HG02884 (cell line): ENCODE measurements around the gene PNPLA7.

Source experiments
- ATAC-seq: cut with Tn5 transposase; IDR thresholded peaks from one replicate; pipeline ENCODE4 v1.9.1; 2021; ENCODE audit warnings: mild to moderate bottlenecking, moderate library complexity; ENCODE audit not compliant: unreplicated experiment

The PNPLA7 gene

DNA sequence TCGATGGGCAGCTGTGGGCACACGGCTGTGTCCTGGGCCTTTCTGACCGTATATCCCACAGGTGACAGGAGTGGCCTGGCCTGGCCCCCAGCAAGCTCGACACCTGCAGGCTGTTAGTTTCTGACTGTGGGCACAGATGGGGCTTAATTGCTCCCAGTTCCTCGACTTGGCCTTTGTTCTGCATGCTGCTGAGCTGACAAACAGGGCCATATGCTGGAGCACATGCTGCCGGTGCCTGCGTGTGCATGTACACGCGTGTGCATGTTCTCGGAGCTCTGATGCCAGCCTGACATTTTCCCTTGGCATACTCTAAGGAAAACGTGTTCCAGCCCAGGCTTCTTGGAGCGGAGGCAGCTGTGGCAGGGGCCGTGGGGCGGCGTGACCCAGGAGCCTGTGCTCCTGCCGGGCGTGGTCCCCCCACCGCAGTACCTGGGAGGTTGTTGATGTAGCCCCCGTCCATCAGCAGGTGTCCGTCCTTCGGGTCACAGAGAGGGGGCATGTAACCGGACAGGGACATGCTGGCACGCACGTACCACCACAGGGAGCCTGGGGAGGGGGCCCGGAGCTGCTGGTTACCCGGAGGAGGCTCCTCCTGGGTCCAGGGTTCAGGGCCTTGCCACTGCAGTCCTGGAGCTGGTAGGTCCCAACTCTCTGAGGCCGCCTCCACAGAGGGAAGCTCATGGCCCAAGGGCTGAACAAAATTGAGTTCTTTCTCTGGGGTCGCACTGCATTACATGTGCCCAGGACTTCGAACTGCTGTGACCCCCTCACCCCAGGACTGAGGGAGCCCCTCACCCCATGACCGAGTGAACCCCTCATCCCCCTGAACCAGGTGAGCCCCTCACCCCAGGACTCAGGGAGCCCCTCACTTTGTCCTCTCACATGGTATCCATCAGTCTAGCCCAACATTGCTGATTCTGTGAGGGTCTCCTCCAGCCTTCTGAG lies 86.9 kb downstream of the PNPLA7 start:
- ATAC-seq: no peak

DNA sequence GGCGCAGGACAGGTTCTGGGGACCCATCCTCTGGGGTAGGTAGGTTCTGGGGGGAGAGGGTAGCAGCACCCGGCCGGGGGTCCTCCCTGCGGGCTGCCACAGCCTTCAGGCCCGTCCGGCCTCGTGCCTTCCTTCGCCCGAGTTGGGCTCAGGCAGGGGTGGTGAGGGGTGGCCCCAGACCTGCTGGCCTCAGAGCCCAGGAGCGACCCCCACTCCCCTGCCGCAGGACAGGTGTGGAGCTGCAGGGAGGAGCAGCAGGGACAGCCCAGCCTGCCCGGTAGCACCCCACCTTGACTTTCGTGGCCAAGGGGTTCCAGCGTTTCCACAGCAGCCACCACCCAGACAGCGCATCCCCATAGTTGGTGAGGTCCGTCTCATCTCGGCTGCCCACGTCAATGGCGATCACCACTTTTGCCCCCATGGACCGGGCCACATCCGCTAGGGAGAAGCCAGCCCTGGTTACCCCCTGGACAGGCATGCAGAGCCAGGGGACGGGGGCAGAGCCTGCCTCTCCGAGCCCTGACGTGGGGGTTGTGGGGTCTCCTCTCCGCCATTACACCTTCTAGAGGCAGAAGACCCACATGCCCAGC lies 87.7 kb downstream of the PNPLA7 start:
- ATAC-seq: no peak

DNA sequence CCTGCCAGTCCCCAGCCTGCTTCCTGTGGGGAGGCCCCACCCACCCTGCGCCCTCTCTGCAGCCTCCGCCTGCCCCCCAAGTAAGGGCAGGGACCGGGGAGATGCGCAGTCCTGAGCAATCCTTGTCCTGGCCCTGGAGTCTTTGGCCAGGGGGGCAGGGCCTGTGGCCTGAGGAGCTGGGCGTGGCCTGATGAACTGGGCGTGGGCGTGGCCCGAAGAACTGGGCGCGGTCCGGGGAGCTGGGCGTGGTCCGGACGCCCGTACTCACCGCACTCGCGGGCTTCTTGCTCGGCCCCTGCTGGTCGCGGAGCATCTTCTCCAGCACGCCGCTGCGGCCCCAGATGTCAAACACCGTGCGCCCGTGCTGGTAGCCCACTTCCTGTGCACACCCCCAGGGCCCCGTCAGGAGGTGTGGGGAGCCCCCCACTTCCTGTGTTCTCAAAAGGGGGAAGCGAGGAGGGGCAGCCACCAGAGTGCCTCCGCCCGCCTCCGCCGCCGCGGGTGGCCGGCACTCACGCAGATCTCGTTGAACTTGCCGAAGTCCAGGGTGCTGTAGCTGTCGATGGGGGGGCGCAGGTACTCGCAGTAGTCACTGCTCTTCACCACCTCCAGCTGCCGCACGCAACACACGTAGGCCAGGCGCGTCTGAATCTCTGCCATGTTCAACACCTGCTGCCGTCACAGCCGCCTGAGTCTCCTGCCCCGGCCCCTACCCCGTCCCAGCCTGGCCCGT lies 88.4 kb downstream of the PNPLA7 start:
- no peak for ATAC-seq

DNA sequence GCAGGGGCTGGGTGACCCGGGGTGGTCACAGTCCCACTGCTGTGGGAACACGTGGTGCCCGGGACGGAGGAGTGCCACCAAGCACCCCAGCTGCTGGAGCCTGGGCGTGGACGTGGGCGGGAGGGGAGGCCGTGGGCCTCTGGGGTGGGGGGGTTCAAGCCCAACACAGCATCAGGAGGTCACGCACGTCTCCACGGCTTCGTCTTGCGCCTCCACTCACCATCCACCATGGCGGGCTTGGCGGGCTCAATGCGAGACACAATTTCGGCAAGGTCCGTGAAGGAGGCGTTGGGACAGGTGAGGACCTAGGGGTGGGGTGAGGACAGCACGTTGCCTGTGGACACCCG lies 88.9 kb downstream of the PNPLA7 start:
- no peak for ATAC-seq

DNA sequence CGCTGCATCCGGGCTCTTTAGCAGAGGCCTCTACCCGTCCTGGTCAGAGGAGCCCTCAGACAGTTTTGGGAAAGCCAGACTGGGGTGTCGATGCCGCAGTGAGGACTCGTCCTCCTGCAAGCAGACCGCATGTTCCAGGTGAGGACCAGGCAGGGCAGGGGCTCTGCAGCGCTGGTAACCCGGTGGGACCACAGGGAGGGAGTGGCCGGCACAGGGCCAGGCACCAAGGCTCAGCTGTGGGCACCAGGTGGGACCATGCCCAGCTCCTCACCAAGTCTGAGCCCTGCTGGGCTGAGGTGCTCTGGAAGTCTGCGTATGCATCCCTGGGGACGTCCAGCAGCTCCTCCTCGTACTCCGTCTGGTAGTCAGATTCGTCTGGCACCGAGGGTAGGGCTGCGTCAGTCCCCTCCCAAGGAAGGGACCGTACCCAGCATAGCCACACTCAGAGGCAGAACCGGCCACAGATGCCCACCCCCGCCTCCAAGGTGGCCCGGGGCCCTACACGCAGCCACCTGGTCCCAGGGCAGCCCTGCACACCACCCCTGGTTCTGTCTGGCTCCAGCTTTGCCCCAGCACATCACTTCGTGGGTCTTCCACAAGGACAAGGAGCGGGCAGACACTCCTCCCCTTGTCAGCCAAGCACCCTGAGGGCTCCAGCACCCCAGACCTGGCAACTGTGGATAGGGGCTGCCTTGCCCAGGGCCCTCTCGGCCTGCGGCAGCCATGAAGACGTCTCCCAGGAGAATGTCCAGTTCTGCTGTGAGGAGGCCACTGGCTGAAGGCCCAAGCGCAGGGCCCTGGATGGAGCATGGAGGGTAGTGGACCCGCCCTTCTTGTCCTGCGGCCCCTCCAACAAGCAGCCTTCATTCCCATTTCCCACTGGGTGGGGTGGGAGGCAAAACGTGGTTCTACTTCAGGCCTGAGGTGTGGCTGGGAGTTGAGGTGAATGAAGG lies 89.6 kb downstream of the PNPLA7 start:
- ATAC-seq: no peak

DNA sequence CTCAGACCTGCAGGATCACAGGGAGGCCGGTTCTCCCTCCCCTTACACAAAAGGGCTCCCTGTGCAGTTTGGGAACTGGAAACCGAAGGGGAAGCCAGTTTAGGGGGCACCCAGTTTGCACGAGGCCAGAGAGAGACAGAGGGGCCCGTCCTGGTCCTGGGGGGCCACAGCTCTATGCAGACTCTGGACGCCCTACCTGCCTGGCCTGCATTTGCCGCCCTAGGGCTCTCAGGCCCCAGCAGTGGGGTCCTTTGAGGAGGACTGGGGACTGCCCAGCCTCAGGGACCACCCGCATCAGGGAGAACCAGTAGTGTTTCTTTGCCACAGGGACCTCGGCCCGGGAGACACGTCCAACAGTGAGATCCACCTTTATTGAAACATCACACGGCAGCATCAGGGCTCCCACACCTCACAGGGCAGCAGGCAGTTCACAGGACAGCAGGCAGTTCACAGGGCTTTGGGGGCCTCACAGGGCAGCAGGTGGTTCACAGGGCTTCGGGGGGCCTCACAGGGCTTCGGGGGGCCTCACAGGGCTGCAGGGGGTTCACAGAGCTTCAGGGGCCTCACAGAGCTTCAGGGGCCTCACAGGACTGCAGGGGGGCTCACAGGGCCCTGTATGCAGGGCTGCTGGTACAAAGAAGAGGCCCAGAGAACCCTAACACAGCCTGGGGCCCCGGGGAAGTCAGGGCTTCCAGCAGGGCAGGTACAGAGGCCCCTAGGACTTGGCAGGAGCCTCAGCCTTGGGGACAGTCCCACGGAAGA lies 90.4 kb downstream of the PNPLA7 start:
- ATAC-seq: no peak

DNA sequence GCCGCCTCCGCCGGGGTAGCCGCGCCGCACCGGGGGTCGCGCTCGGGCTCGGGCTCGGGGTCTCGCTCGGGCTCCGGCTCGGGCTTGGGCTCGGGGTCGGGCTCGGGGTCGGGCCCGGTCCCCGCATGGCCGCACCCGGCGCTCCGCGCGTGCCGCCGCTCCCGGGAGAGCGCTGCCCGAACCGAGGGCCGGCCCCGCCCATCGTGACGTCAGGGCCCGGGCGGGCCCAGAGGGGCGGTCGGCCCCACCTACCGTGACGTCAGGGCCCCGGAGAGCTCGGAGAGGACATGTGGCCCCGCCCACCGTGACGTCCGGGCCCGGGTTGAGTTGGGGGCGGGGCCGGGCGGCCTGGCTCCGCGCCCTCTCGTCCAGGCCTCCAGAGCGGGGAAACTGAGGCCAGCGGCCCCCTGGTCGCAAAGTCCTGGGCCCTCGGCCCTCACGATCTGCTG lies 91.0 kb downstream of the PNPLA7 start, which contains the start of gene NSMF:
Gene NSMF (minus strand): TSS at position 183 of the 449 bp plus-strand sequence. CDS start 232 bp downstream, outside the sequence.
- peak; percentile 48 for ATAC-seq

DNA sequence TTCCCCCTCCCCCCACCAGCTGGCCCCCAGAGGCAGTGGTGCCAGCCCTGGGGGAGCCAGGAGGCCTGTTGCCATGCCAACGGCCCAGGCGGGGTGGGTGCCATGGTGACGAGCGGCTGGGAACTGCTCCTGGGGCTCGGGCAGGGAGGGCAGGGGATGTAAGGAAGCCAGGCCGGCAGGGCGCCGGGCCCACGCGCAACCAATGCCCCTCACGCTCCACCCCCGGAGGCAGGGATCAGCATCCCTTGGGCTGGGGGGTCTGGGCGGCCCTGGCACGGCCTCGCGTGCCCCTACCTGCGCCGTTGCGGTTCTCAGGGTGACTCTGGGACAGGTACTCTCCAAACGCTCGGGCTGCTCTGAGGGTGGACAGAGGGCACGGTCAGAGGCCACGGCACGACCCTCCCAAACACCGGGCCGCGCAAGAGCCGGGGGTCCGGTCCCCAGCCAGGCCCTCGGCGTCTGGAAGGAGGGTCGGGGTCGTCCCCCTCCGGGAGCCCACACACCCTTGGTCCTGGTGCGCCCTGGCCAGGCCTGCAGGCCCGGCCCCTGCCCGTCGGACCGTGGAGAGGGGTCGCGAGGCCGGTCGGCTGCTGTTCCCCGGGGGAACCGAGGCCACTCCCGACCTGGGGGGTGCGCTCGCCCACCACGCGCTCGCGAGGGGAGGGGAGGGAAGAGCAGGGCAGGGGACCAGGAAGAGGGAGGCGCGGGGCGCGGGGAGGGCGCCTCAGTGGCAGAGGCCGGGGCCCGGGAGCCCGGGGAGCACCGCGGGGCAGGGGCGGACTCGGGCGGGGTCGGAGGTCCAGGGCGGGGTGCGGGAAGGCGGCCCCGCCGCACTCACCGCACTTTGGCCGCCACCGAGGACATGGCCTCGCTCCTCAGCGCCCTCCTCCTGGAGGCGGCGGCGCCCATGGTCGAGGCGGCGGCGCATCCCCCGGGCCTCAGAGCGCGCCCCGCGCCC lies 91.7 kb downstream of the PNPLA7 start:
- peak; percentile 1 for ATAC-seq

DNA sequence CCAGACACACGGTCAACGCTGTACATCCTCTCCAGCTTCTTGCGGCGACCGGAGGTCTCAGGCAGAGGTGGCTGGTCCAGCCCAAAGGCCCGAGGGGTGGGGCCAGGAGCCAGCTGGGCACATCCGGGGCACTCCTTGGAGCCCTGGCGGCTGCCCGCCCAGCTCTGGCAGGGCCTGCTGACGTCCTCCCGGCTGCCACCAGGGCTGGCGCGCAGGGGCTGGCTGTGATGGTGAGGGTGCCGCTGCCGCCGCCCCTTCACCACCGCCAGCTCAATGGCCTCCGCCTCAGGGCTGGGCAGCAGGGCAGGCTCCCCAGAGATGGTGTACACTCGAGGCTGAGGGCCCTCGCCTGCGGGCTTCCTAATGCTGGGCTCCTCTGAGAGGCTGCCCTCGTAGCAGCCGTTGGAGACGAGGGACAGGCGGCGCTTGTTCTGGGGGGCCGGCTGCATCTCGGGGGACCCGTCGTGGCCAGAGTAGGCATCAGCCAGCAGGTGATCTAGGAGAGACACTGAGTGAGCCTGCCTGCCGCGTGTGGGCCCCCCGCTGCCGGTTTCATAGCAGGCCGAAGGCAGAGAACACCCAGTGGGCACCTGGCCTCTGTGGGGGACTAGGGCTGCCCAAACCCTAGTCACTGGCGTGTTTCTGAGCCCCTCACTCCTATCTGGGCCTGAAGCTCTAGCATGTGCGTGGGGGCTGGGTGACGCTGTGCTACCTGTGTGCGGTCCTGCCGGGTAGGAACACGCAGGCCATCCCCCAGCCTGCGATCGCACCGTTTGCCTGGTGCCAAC lies 92.6 kb downstream of the PNPLA7 start:
- no peak for ATAC-seq

DNA sequence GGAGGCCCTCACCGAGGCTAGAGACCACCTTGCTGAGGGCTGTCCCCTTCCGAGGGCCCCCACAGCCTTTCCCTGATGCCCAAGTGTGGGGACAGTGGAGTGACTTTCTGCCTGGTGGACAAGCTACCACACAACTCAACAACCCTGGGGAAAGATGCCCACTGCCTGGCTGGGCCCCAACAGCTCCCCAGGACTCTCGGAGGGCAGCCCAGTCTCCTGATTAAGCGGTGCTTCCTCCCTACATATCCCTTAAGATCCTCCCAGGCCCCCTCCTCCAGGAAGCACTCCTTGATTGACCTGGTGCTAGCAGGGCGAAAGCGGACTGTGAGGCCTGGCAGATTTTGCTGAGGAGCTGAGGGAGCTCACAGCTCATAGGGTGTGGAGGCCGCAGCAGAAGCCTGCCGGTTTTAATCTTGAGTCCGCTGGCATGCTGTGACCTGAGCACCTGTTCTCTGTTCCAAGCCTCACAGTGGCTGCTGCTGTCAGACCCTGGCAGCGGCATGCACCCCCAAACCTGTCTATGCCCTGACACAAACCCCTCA lies 93.3 kb downstream of the PNPLA7 start:
- ATAC-seq: no peak

DNA sequence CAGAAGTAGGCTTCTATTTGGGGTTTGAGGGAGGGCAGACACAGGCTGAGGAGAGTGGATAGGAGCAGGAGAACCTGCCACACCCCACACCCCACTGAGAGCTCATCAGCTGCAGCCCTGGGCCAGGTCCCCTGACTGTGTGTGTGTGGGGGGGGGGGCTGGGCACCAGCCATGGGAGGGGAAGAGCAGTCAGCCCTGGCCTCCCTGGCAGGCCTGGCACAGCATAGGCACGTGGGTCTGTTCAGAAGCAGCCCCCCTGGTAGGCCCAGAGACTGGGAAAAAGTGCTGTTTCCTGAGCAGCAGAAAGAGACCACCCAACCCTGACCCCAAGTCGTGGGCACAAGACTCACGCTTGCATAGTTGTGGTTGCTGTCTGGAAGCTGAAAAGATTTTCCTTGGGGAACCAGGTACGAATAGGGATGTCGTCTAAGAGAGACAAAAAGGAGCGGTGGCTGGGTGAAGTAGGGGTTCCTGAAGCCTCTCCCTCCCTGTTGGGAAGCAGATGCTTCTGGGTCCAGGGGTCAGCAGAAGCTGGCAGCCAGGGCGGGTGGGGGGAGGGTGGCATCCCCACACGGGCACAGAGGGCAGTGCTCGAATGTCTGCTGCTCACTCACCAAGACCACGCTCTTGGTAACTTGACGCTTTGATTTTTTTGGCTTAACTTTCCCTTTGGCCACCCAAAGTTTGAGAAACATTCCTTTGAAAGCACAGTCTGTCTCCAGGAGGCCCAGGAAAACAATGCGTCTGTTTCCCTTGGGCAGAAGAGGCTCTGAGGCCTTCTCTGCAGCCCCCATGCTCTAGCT lies 93.9 kb downstream of the PNPLA7 start:
- no peak for ATAC-seq

DNA sequence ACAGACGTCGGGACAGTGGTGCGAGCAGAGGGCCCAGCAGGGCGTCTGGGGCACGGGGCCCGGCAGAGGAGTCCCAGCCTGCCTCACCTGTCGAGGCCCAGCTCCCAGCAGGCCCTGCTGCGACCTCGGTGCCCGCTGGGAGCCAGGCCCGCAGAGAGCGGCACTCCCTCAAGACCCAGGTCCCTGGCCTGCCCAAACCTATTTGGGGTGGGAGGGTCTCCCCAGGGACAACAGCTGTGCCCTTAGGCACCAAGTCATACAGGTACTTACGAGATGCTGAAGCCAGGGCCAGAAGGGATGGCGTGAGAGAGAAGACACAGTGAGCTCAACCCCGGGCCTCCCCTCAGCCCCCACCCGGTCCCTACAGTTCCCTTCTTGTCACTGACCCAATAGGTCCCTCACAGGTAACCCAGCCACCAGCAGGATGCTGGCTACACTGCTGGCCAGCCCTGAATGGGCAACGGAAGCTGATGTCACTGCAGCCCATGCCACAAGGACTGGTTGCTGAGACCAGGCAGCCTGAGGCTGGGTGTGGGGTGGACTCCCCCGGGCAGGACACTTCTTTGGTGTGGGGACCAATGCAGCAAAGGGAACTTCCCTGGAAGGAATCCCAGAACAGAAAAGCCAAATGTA lies 94.7 kb downstream of the PNPLA7 start:
- ATAC-seq: no peak

DNA sequence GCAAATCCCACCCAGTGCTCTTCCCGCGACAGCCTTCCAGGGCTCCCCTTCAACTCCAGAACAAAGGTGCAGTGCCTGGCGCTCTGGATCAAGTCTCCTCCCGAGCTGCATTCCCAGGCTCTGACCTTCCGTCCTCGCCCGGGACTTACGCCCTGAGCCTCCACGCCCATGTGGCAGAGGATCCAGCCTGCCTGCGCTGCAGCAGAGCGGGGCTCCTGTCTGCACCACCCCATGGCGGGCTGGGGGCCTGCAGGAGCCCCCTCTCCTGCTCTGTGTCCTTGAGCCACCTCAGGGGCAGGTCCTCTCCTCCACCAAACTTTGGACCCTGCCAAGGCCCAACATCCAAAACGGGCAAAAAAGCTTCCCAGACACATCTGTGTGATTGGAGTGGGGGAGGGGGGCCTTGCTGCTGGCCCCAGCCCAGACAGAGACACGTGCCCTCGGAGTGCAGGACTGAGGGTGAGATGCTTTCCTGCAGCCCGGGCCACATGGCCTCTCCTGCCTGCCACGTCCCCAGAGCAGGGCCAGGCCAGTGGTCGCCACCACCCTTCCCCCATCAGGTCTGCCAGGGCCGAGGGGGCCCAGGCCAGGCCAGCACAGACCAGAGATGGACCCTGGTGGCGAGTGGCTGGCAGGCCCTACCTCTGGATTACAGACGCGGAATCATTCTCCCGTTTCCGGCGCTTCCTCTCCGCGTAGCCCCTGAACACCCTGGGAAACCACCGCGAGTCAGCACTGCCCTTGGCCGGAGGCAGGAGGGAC lies 95.4 kb downstream of the PNPLA7 start:
- no peak for ATAC-seq

DNA sequence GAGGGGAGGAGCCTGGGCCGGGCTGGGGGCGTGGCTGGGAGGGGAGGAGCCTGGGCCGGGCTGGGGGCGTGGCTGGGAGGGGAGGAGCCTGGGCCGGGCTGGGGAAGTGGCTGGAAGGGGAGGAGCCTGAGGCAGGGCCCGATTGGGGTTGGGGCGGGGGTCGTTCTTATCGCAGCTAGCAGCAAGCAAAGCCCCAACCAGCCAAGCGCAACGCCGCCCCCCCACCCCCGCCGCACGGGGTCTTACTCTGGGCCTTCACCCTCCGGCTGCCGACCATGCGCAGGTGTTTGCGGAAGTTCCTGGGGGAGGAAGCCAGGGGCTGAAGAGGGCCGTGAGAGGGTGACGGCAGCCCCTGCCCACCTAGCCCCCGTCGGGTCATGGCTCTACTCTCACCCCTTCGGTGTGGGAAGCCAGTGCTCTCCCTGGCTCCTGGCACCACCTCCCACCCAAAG lies 96.0 kb downstream of the PNPLA7 start:
- no peak for ATAC-seq

DNA sequence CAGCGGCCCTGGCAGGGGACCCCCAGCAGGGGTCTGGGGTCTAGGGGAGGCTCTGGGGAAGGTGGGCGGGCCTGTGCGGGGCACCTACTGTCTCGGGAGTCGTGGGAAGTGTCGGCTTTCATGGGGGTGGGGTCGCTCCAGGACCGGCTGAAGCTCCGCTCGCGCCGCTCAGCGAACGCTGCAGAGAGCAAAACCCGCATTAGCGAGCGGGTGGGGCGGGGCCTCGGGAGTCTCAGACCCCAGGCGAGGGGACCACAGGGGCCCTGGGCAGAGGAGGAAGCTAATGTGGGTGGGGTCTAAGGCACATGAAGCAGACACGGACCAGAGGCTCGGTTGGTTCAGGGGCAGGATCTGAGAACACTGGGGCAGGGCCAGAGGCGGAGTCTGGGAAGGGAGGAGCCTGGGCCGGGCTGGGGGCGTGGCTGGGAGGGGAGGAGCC lies 96.5 kb downstream of the PNPLA7 start:
- ATAC-seq: no peak
